Measurements from ENCODE around the gene C5orf46. TPM values are rescaled to one million over a fixed set of nuclear protein-coding genes. Genes with fewer than 3 reads are reported as not detected.
"Not testable (repeated sequence)": the region's sequence is repeated elsewhere in the genome, so short reads cannot be mapped to it uniquely, and the experiment has no call there.

Gene C5orf46
- total RNA-seq, 1 experiment from 2014 or later, result not detected

GRCh38 chr5:147874910-147875367, 31.4 kb downstream of the C5orf46 start:
- ChIA-PET POLR2A (ENCODE audit: low non-redundant PET) (no interaction called here), CTCF (no interaction called here)
- no peaks in the 10 kb centered on the region for H3K4me1 ChIP-seq (ENCODE audit: insufficient read depth, low read length, poor library complexity, severe bottlenecking)
- H3K9me3 ChIP-seq (ENCODE audit: low read depth, low read length, poor library complexity, severe bottlenecking), result no peaks in the 10 kb centered on the region
- H3K36me3 ChIP-seq (ENCODE audit: insufficient read depth, low read length, poor library complexity, severe bottlenecking), result no peaks in the 10 kb centered on the region
- peaks cover 20% of the 10 kb centered on the region for H3K27me3 ChIP-seq (replicated peaks; ENCODE audit: insufficient read depth, low read depth, low read length, poor library complexity)
- DNase-seq (ENCODE audit: low spot score), result no peak
- TF ChIP-seq EZH2 (IDR thresholded peaks at IDR 0.05; ENCODE audit: borderline replicate concordance, low read depth, low read length, poor library complexity, severe bottlenecking) (no peak), CTCF (conservative IDR thresholded peaks at IDR 0.05; ENCODE audit: low read depth, low read length) (no peak)
- intact Hi-C loops (cut with micrococcal nuclease; ENCODE audit: unreplicated experiment), result no loop called here
- H3K4me3 ChIP-seq (ENCODE audit: low read depth, low read length, poor library complexity, severe bottlenecking), result no peak overlapping the region
- H3K27ac ChIP-seq (ENCODE audit: low read depth, low read length, poor library complexity, severe bottlenecking), result no peak overlapping the region
- no TSS peak for BruUV-seq (replicated peaks)

GRCh38 chr5:147874118-147874875, 32.0 kb downstream of the C5orf46 start:
- POLR2A ChIA-PET (ENCODE audit: low non-redundant PET); H3K36me3 ChIP-seq (ENCODE audit: insufficient read depth, low read length, poor library complexity, severe bottlenecking); intact Hi-C loops (cut with micrococcal nuclease; ENCODE audit: unreplicated experiment); H3K4me3 ChIP-seq (ENCODE audit: low read depth, low read length, poor library complexity, severe bottlenecking); DNase-seq (ENCODE audit: low spot score); H3K9me3 ChIP-seq (ENCODE audit: low read depth, low read length, poor library complexity, severe bottlenecking); H3K27ac ChIP-seq (ENCODE audit: low read depth, low read length, poor library complexity, severe bottlenecking); CTCF ChIA-PET; BruUV-seq (replicated peaks); H3K4me1 ChIP-seq (ENCODE audit: insufficient read depth, low read length, poor library complexity, severe bottlenecking): not testable (repeated sequence)
- H3K27me3 ChIP-seq (replicated peaks; ENCODE audit: insufficient read depth, low read depth, low read length, poor library complexity), result peaks cover 19% of the 10 kb centered on the region

GRCh38 chr5:147872744-147873435, 33.4 kb downstream of the C5orf46 start:
- POLR2A ChIA-PET (ENCODE audit: low non-redundant PET); DNase-seq (ENCODE audit: low spot score); BruUV-seq (replicated peaks); H3K9me3 ChIP-seq (ENCODE audit: low read depth, low read length, poor library complexity, severe bottlenecking); H3K36me3 ChIP-seq (ENCODE audit: insufficient read depth, low read length, poor library complexity, severe bottlenecking); H3K4me3 ChIP-seq (ENCODE audit: low read depth, low read length, poor library complexity, severe bottlenecking); H3K4me1 ChIP-seq (ENCODE audit: insufficient read depth, low read length, poor library complexity, severe bottlenecking); H3K27ac ChIP-seq (ENCODE audit: low read depth, low read length, poor library complexity, severe bottlenecking); H3K27me3 ChIP-seq (replicated peaks; ENCODE audit: insufficient read depth, low read depth, low read length, poor library complexity); intact Hi-C loops (cut with micrococcal nuclease; ENCODE audit: unreplicated experiment); CTCF ChIA-PET: not testable (repeated sequence)

- POLR2A ChIA-PET (ENCODE audit: low non-redundant PET); BruUV-seq (replicated peaks); H3K27ac ChIP-seq (ENCODE audit: low read depth, low read length, poor library complexity, severe bottlenecking); H3K36me3 ChIP-seq (ENCODE audit: insufficient read depth, low read length, poor library complexity, severe bottlenecking); H3K27me3 ChIP-seq (replicated peaks; ENCODE audit: insufficient read depth, low read depth, low read length, poor library complexity); H3K4me3 ChIP-seq (ENCODE audit: low read depth, low read length, poor library complexity, severe bottlenecking); CTCF ChIA-PET; DNase-seq (ENCODE audit: low spot score); H3K9me3 ChIP-seq (ENCODE audit: low read depth, low read length, poor library complexity, severe bottlenecking); intact Hi-C loops (cut with micrococcal nuclease; ENCODE audit: unreplicated experiment); H3K4me1 ChIP-seq (ENCODE audit: insufficient read depth, low read length, poor library complexity, severe bottlenecking): not testable (repeated sequence)
These were observed 34.3 kb downstream of the C5orf46 start for GRCh38 chr5:147871980-147872549.

GRCh38 chr5:147869892-147870291, 36.4 kb downstream of the C5orf46 start:
- BruUV-seq (replicated peaks); intact Hi-C loops (cut with micrococcal nuclease; ENCODE audit: unreplicated experiment); DNase-seq (ENCODE audit: low spot score); H3K36me3 ChIP-seq (ENCODE audit: insufficient read depth, low read length, poor library complexity, severe bottlenecking); H3K4me3 ChIP-seq (ENCODE audit: low read depth, low read length, poor library complexity, severe bottlenecking); CTCF ChIA-PET; POLR2A ChIA-PET (ENCODE audit: low non-redundant PET); H3K27ac ChIP-seq (ENCODE audit: low read depth, low read length, poor library complexity, severe bottlenecking); H3K9me3 ChIP-seq (ENCODE audit: low read depth, low read length, poor library complexity, severe bottlenecking); H3K4me1 ChIP-seq (ENCODE audit: insufficient read depth, low read length, poor library complexity, severe bottlenecking); H3K27me3 ChIP-seq (replicated peaks; ENCODE audit: insufficient read depth, low read depth, low read length, poor library complexity): not testable (repeated sequence)
